Activated naive CD4-positive, alpha-beta T cell treated with anti-CD3 and anti-CD28 coated beads for 36 hours (primary cell): ENCODE results near the gene RGS7. TPM values are rescaled to one million over a fixed set of nuclear protein-coding genes. Genes with fewer than 3 reads are reported as not detected.

Experiments used
- CTCF ChIA-PET: fragments of 350-600 bp; sonication (Branson Sonifier 250); formaldehyde crosslinking; loops from one replicate; lab custom pipeline; 2021; ENCODE audit warnings: antibody characterized with exemption; lab: Charles Lee
- DNase-seq: peaks from one replicate; pipeline ENCODE4 v3.0.0-alpha.2; 2020
- H3K27ac Mint-ChIP-seq: one replicate; pipeline ENCODE4 v1.8.0; 2021; ENCODE audit warnings: mild to moderate bottlenecking, mixed read lengths
- H3K27me3 Mint-ChIP-seq: one replicate; pipeline ENCODE4 v1.8.0; 2021; ENCODE audit warnings: low read depth, mixed read lengths
- H3K36me3 Mint-ChIP-seq: one replicate; pipeline ENCODE4 v1.8.0; 2021; ENCODE audit warnings: low read depth, mixed read lengths
- H3K4me1 Mint-ChIP-seq: one replicate; pipeline ENCODE4 v1.8.0; 2021; ENCODE audit warnings: low read depth, mixed read lengths
- H3K4me3 Mint-ChIP-seq: one replicate; pipeline ENCODE4 v1.8.0; 2021; ENCODE audit warnings: mild to moderate bottlenecking, moderate library complexity, mixed read lengths
- H3K9me3 Mint-ChIP-seq: one replicate; pipeline ENCODE4 v1.8.0; 2021; ENCODE audit warnings: mixed read lengths
- intact Hi-C: fragments of 100-400 bp; cut with micrococcal nuclease; formaldehyde crosslinking; loops from one replicate; pipeline ENCODE4 v1.15.1; 2023
- total RNA-seq, 2 experiments: library from RNA; stranded (reverse); gene quantifications; one replicate each; pipeline ENCODE4 v1.2.3, GENCODE V29; 2021

Gene RGS7
- total RNA-seq, 2 experiments from 2014 or later: not detected

GRCh38 chr1:241139047-241139446, 218.0 kb downstream of the RGS7 start:
- H3K27ac Mint-ChIP-seq: no peak overlapping the region
- CTCF ChIA-PET: no interaction called here
- intact Hi-C loops: no loop called here
- H3K4me1 Mint-ChIP-seq: no peaks in the 10 kb centered on the region
- H3K4me3 Mint-ChIP-seq: no peak overlapping the region
- H3K27me3 Mint-ChIP-seq: no peaks in the 10 kb centered on the region
- DNase-seq: no peak
- peaks cover 1% of the 10 kb centered on the region for H3K9me3 Mint-ChIP-seq
- no peaks in the 10 kb centered on the region for H3K36me3 Mint-ChIP-seq

GRCh38 chr1:241138248-241138647, 218.8 kb downstream of the RGS7 start:
- Mint-ChIP-seq H3K27me3 (no peaks in the 10 kb centered on the region), H3K27ac (no peak overlapping the region)
- intact Hi-C loops: no loop called here

GRCh38 chr1:241136389-241136788, 220.6 kb downstream of the RGS7 start:
- CTCF ChIA-PET: interaction anchor here (0.7 kb wide), 1 partner anchor 25 kb away, joined by 3 read pairs; no protein-coding TSS in a partner anchor
- peaks cover 3% of the 10 kb centered on the region for H3K9me3 Mint-ChIP-seq
- no peak overlapping the region for H3K4me3 Mint-ChIP-seq
- H3K4me1 Mint-ChIP-seq: no peaks in the 10 kb centered on the region
- no peak overlapping the region for H3K27ac Mint-ChIP-seq
- intact Hi-C loops: no loop called here
- H3K36me3 Mint-ChIP-seq: no peaks in the 10 kb centered on the region
- H3K27me3 Mint-ChIP-seq: no peaks in the 10 kb centered on the region
- no peak for DNase-seq

More at GRCh38 chr1:241138248-241138647, 218.8 kb downstream of the RGS7 start:
- Mint-ChIP-seq H3K4me1 (no peaks in the 10 kb centered on the region), H3K4me3 (no peak overlapping the region), H3K36me3 (no peaks in the 10 kb centered on the region), H3K9me3 (peaks cover 3% of the 10 kb centered on the region)
- no peak for DNase-seq
- CTCF ChIA-PET: no interaction called here

- H3K4me1 Mint-ChIP-seq: no peaks in the 10 kb centered on the region
- peaks cover 1% of the 10 kb centered on the region for H3K9me3 Mint-ChIP-seq
- H3K27ac Mint-ChIP-seq: no peak overlapping the region
- DNase-seq: no peak
- no peak overlapping the region for H3K4me3 Mint-ChIP-seq
- H3K36me3 Mint-ChIP-seq: no peaks in the 10 kb centered on the region
- intact Hi-C loops: no loop called here
- CTCF ChIA-PET: no interaction called here
- H3K27me3 Mint-ChIP-seq: no peaks in the 10 kb centered on the region
Measured at GRCh38 chr1:241131636-241132194, 225.3 kb downstream of the RGS7 start.

- DNase-seq: no peak
- no peaks in the 10 kb centered on the region for H3K4me1 Mint-ChIP-seq
- no peaks in the 10 kb centered on the region for H3K27me3 Mint-ChIP-seq
- no peak overlapping the region for H3K4me3 Mint-ChIP-seq
- H3K36me3 Mint-ChIP-seq: no peaks in the 10 kb centered on the region
- CTCF ChIA-PET: no interaction called here
- H3K27ac Mint-ChIP-seq: no peak overlapping the region
- intact Hi-C loops: no loop called here
- peaks cover 1% of the 10 kb centered on the region for H3K9me3 Mint-ChIP-seq
Measured at GRCh38 chr1:241130881-241131280, 226.1 kb downstream of the RGS7 start.

GRCh38 chr1:241129207-241129960, 227.6 kb downstream of the RGS7 start:
- no peaks in the 10 kb centered on the region for H3K27me3 Mint-ChIP-seq
- no peaks in the 10 kb centered on the region for H3K36me3 Mint-ChIP-seq
- peaks cover 1% of the 10 kb centered on the region for H3K9me3 Mint-ChIP-seq
- CTCF ChIA-PET: no interaction called here
- no peak overlapping the region for H3K27ac Mint-ChIP-seq
- H3K4me3 Mint-ChIP-seq: no peak overlapping the region
- no peaks in the 10 kb centered on the region for H3K4me1 Mint-ChIP-seq
- DNase-seq: no peak
- intact Hi-C loops: no loop called here

GRCh38 chr1:241125286-241125685, 231.7 kb downstream of the RGS7 start:
- CTCF ChIA-PET: no interaction called here
- intact Hi-C loops: no loop called here
- no peaks in the 10 kb centered on the region for H3K27me3 Mint-ChIP-seq
- H3K4me1 Mint-ChIP-seq: no peaks in the 10 kb centered on the region
- H3K36me3 Mint-ChIP-seq: no peaks in the 10 kb centered on the region
- H3K9me3 Mint-ChIP-seq: no peaks in the 10 kb centered on the region
- no peak for DNase-seq
- no peak overlapping the region for H3K27ac Mint-ChIP-seq
- no peak overlapping the region for H3K4me3 Mint-ChIP-seq

GRCh38 chr1:241118049-241118448, 239.0 kb downstream of the RGS7 start:
- H3K4me3 Mint-ChIP-seq: no peak overlapping the region
- no peaks in the 10 kb centered on the region for H3K4me1 Mint-ChIP-seq
- H3K27me3 Mint-ChIP-seq: no peaks in the 10 kb centered on the region
- no peaks in the 10 kb centered on the region for H3K9me3 Mint-ChIP-seq
- H3K27ac Mint-ChIP-seq: no peak overlapping the region
- DNase-seq: no peak
- intact Hi-C loops: no loop called here
- CTCF ChIA-PET: no interaction called here
- H3K36me3 Mint-ChIP-seq: no peaks in the 10 kb centered on the region

GRCh38 chr1:241115784-241116183, 241.2 kb downstream of the RGS7 start:
- Mint-ChIP-seq H3K36me3 (no peaks in the 10 kb centered on the region), H3K4me3 (no peak overlapping the region), H3K27ac (no peak overlapping the region), H3K27me3 (no peaks in the 10 kb centered on the region), H3K4me1 (no peaks in the 10 kb centered on the region), H3K9me3 (no peaks in the 10 kb centered on the region)
- no peak for DNase-seq
- intact Hi-C loops: no loop called here
- CTCF ChIA-PET: no interaction called here

- DNase-seq: no peak
- Mint-ChIP-seq H3K4me1 (no peaks in the 10 kb centered on the region), H3K36me3 (no peaks in the 10 kb centered on the region)
Measured at GRCh38 chr1:241114699-241115233, 242.2 kb downstream of the RGS7 start.

GRCh38 chr1:241113557-241113956, 243.4 kb downstream of the RGS7 start:
- no peaks in the 10 kb centered on the region for H3K36me3 Mint-ChIP-seq
- CTCF ChIA-PET: no interaction called here
- no peaks in the 10 kb centered on the region for H3K9me3 Mint-ChIP-seq
- no peaks in the 10 kb centered on the region for H3K4me1 Mint-ChIP-seq
- intact Hi-C loops: no loop called here
- no peak overlapping the region for H3K4me3 Mint-ChIP-seq
- no peak for DNase-seq
- no peak overlapping the region for H3K27ac Mint-ChIP-seq
- no peaks in the 10 kb centered on the region for H3K27me3 Mint-ChIP-seq

More at GRCh38 chr1:241114699-241115233, 242.2 kb downstream of the RGS7 start:
- Mint-ChIP-seq H3K4me3 (no peak overlapping the region), H3K9me3 (no peaks in the 10 kb centered on the region), H3K27ac (no peak overlapping the region), H3K27me3 (no peaks in the 10 kb centered on the region)
- intact Hi-C loops: no loop called here
- CTCF ChIA-PET: interaction anchor here (0.7 kb wide), 1 partner anchor 59 kb away, joined by 3 read pairs; no protein-coding TSS in a partner anchor

GRCh38 chr1:241109039-241109438, 248.0 kb downstream of the RGS7 start:
- intact Hi-C loops: no loop called here
- CTCF ChIA-PET: no interaction called here
- Mint-ChIP-seq H3K9me3 (no peaks in the 10 kb centered on the region), H3K4me1 (no peaks in the 10 kb centered on the region), H3K4me3 (no peak overlapping the region), H3K36me3 (no peaks in the 10 kb centered on the region), H3K27ac (no peak overlapping the region), H3K27me3 (no peaks in the 10 kb centered on the region)
- DNase-seq: no peak

GRCh38 chr1:241105147-241105546, 251.9 kb downstream of the RGS7 start:
- H3K27ac Mint-ChIP-seq: no peak overlapping the region
- H3K4me1 Mint-ChIP-seq: no peaks in the 10 kb centered on the region
- DNase-seq: no peak
- CTCF ChIA-PET: no interaction called here
- no peaks in the 10 kb centered on the region for H3K27me3 Mint-ChIP-seq
- intact Hi-C loops: no loop called here
- H3K9me3 Mint-ChIP-seq: no peaks in the 10 kb centered on the region
- H3K4me3 Mint-ChIP-seq: no peak overlapping the region
- no peaks in the 10 kb centered on the region for H3K36me3 Mint-ChIP-seq
